Measurements from ENCODE around the gene CTTNBP2NL.
"Not testable (repeated sequence)": the region's sequence is repeated elsewhere in the genome, so short reads cannot be mapped to it uniquely, and the experiment has no call there.

The CTTNBP2NL gene

GRCh38 chr1:112429749-112430148 lies 33.7 kb downstream of the CTTNBP2NL start:
- DNase-seq = no peak

- DNase-seq = no peak
Measured at GRCh38 chr1:112431038-112431437, 35.0 kb downstream of the CTTNBP2NL start.

GRCh38 chr1:112435448-112435847 lies 39.4 kb downstream of the CTTNBP2NL start:
- DNase-seq = no peak

- DNase-seq = no peak
Measured at GRCh38 chr1:112436384-112437156, 40.6 kb downstream of the CTTNBP2NL start.

- not testable (repeated sequence) for DNase-seq
Measured at GRCh38 chr1:112438156-112438555, 42.1 kb downstream of the CTTNBP2NL start.

GRCh38 chr1:112439592-112439991 lies 43.6 kb downstream of the CTTNBP2NL start:
- no peak for DNase-seq

GRCh38 chr1:112440574-112440973 lies 44.6 kb downstream of the CTTNBP2NL start:
- DNase-seq = no peak

- no peak for DNase-seq
Measured at GRCh38 chr1:112444269-112444668, 48.3 kb downstream of the CTTNBP2NL start.

GRCh38 chr1:112445596-112445995 lies 49.6 kb downstream of the CTTNBP2NL start:
- DNase-seq = no peak

GRCh38 chr1:112446411-112446810 lies 50.4 kb downstream of the CTTNBP2NL start:
- DNase-seq = no peak

GRCh38 chr1:112448904-112449629 lies 53.1 kb downstream of the CTTNBP2NL start:
- no peak for DNase-seq

GRCh38 chr1:112449630-112449983 lies 53.6 kb downstream of the CTTNBP2NL start:
- no peak for DNase-seq

- no peak for DNase-seq
Measured at GRCh38 chr1:112450773-112451172, 54.8 kb downstream of the CTTNBP2NL start.

- not testable (repeated sequence) for DNase-seq
Measured at GRCh38 chr1:112451301-112451700, 55.3 kb downstream of the CTTNBP2NL start.

GRCh38 chr1:112453876-112454275 lies 57.9 kb downstream of the CTTNBP2NL start:
- no peak for DNase-seq

- no peak for DNase-seq
Measured at GRCh38 chr1:112454316-112454715, 58.3 kb downstream of the CTTNBP2NL start.

GRCh38 chr1:112457241-112457640 lies 61.2 kb downstream of the CTTNBP2NL start:
- DNase-seq = no peak

GRCh38 chr1:112457955-112458354 lies 61.9 kb downstream of the CTTNBP2NL start:
- DNase-seq = no peak

GRCh38 chr1:112458756-112459155 lies 62.7 kb downstream of the CTTNBP2NL start:
- no peak for DNase-seq

GRCh38 chr1:112460615-112461014 lies 64.6 kb downstream of the CTTNBP2NL start:
- no peak for DNase-seq

- DNase-seq = no peak
Measured at GRCh38 chr1:112461200-112461871, 65.3 kb downstream of the CTTNBP2NL start.

GRCh38 chr1:112462953-112463279 lies 66.9 kb downstream of the CTTNBP2NL start:
- no peak for DNase-seq

- no peak for DNase-seq
Measured at GRCh38 chr1:112464501-112464900, 68.5 kb downstream of the CTTNBP2NL start.

- no peak for DNase-seq
Measured at GRCh38 chr1:112465122-112465521, 69.1 kb downstream of the CTTNBP2NL start.

Data from NCI-H2081 treated with DMSO at 0.1 percent for 48 hours (cell line).